Smooth muscle cell (in vitro differentiated cells): ENCODE measurements around the gene ABCB9. TPM values are rescaled to one million over a fixed set of nuclear protein-coding genes. Genes with fewer than 3 reads are reported as not detected.

ENCODE experiments used
- DNase-seq: peaks from one replicate; lab custom pipeline; 2025; ENCODE audit not compliant: unreplicated experiment; lab: John Stamatoyannopoulos, UW
- H2AFZ ChIP-seq: fragments of 200-600 bp; sonication (generic); 2 replicates; pipeline ENCODE4 v1.6.0; 2016; ENCODE audit warnings: antibody characterized with exemption, low read depth, mild to moderate bottlenecking
- H3F3A ChIP-seq: fragments of 200-600 bp; sonication (generic); 2 replicates; pipeline ENCODE4 v1.6.0; 2017; ENCODE audit warnings: antibody characterized with exemption, low read depth
- H3K27ac ChIP-seq: fragments of 200-600 bp; sonication (generic); 2 replicates; pipeline ENCODE4 v1.5.1; 2016; ENCODE audit warnings: low read depth, mild to moderate bottlenecking
- H3K27me3 ChIP-seq: fragments of 200-600 bp; sonication (generic); 2 replicates; pipeline ENCODE4 v1.6.1; 2016; ENCODE audit warnings: low read depth, mild to moderate bottlenecking
- H3K36me3 ChIP-seq: fragments of 200-600 bp; sonication (generic); 2 replicates; pipeline ENCODE4 v1.5.1; 2016; ENCODE audit warnings: low read depth
- H3K4me1 ChIP-seq: fragments of 200-600 bp; sonication (generic); 2 replicates; pipeline ENCODE4 v1.5.1; 2016; ENCODE audit warnings: low read depth
- H3K4me2 ChIP-seq: fragments of 200-600 bp; sonication (generic); 2 replicates; pipeline ENCODE4 v1.6.0; 2016; ENCODE audit warnings: mild to moderate bottlenecking
- H3K4me3 ChIP-seq: fragments of 200-600 bp; sonication (generic); 2 replicates; pipeline ENCODE4 v1.5.1; 2016; ENCODE audit warnings: mild to moderate bottlenecking
- H3K79me2 ChIP-seq: fragments of 200-600 bp; sonication (generic); 2 replicates; pipeline ENCODE4 v1.6.0; 2016; ENCODE audit warnings: low read depth, mild to moderate bottlenecking
- H3K9ac ChIP-seq: fragments of 200-600 bp; sonication (generic); 2 replicates; pipeline ENCODE4 v1.6.0; 2016; ENCODE audit warnings: low read depth
- H3K9me3 ChIP-seq: fragments of 200-600 bp; sonication (generic); replicated peaks from 2 replicates; pipeline ENCODE4 v1.5.1; 2016; ENCODE audit warnings: low read depth
- H4K20me1 ChIP-seq: fragments of 200-600 bp; sonication (generic); 2 replicates; pipeline ENCODE4 v1.6.0; 2016; ENCODE audit warnings: low read depth
- CTCF ChIP-seq: fragments of 200-600 bp; sonication (generic); IDR thresholded peaks from 2 replicates; pipeline ENCODE4 v1.5.1; 2017; ENCODE audit warnings: borderline replicate concordance, mild to moderate bottlenecking, antibody characterized with exemption; ENCODE audit not compliant: insufficient read depth, poor library complexity, severe bottlenecking
- whole genome bisulfite sequencing: methylation state at CpG from one replicate; pipeline ENCODE4 v1.1.7; 2016; ENCODE audit warnings: low lambda C conversion rate; 5-methylcytosine and 5-hydroxymethylcytosine counted together
- polyA plus RNA-seq: library from polyadenylated mRNA; unstranded; fragments of >200 nt; fragmentation: Nextera tagmentation; extraction: Ambion mirVana; gene quantifications from 2 replicates; pipeline ENCODE4 v1.2.1, GENCODE V29; 2016
- total RNA-seq: library from RNA; depleted of rRNA; stranded (reverse); fragments of >200 nt; gene quantifications from 2 replicates; pipeline ENCODE4 v1.2.3, GENCODE V29; 2014

The ABCB9 gene
- total and polyA plus RNA-seq, 2 experiments from 2014 or later = 8.0 to 8.2 TPM

DNA sequence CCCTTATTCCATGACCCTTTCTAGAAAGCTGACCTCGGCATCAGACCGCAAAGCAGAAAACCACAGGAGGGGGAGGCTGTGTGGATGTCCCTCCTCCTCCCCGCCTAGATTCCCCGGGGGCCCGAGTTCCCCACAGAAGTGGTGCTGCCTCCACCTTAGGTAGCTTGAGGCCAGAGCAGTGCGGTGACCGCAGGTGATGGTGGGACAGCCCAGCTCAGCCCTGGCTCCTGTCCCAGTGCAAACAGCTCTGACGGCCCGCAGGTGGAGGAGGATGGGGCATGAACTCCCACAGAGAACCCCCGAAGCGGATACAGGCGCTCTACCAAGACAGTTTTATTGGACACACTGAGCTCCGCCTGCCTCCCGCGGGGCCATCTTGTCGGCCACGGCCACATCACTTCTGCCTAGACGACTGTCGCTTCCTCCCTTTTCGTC, 33.7 kb upstream of the ABCB9 start:
- no peaks in the 10 kb centered on the region for H3K36me3 ChIP-seq
- H3K9me3 ChIP-seq = no peaks in the 10 kb centered on the region
- no peaks in the 10 kb centered on the region for H3K27me3 ChIP-seq
- no peak overlapping the region for H3K4me2 ChIP-seq
- no peak overlapping the region for H3K27ac ChIP-seq
- H3K4me3 ChIP-seq = no peak overlapping the region
- no peak for DNase-seq
- 94% methylated on average over 20 of the region's 20 CpGs for WGBS
- no peaks in the 10 kb centered on the region for H3K79me2 ChIP-seq
- H3K9ac ChIP-seq = no peak overlapping the region
- no peak overlapping the region for H2AFZ ChIP-seq
- no peaks in the 10 kb centered on the region for H3F3A ChIP-seq
- H3K4me1 ChIP-seq = no peaks in the 10 kb centered on the region
- H4K20me1 ChIP-seq = no peaks in the 10 kb centered on the region
- no peak for TF ChIP-seq CTCF

DNA sequence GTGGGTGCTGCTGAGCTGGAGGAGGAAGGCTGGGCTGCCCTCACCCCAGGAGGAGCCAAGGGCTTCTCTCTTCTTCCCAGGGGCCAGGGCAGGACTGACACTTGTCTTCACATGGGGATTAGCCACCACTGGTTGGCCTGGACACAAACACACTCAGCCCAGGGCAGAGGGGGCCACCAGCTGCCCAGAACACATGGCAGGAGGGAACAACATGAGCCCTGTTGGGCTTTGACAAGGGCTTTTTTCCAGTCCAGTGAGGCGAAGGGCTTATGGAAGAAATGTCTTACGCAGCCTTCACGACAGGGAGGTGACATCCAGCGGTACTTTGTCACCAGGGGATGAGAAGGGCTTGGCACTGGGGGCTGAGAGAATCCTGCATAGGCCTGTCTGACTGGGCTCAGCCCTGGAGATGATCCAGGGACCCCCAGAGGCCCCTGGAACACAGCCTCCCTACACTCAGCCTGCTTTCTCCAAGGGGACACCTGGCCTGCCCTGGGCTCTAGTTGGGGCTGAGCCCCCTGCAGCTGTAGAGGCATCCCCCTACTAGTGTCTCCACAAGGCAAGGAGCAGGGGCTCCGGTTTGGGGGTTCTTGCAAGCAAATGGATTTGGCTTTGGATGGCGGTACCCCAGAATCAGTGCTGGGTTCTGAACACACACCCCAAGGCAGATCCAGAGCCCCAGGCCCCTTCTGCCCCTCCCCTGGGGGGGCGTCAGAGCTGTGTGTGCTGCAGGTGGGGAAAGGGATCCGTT, 33.1 kb upstream of the ABCB9 start:
- H3K4me3 ChIP-seq = no peak overlapping the region
- H3K36me3 ChIP-seq = no peaks in the 10 kb centered on the region
- WGBS = 94% methylated on average over 8 of the region's 8 CpGs
- no peak for TF ChIP-seq CTCF
- H3K4me2 ChIP-seq = no peak overlapping the region
- H3K27ac ChIP-seq = no peak overlapping the region
- DNase-seq = no peak
- H4K20me1 ChIP-seq = no peaks in the 10 kb centered on the region
- H2AFZ ChIP-seq = no peak overlapping the region
- H3K79me2 ChIP-seq = no peaks in the 10 kb centered on the region
- no peaks in the 10 kb centered on the region for H3K4me1 ChIP-seq
- no peak overlapping the region for H3K9ac ChIP-seq
- no peaks in the 10 kb centered on the region for H3F3A ChIP-seq
- no peaks in the 10 kb centered on the region for H3K9me3 ChIP-seq
- no peaks in the 10 kb centered on the region for H3K27me3 ChIP-seq

DNA sequence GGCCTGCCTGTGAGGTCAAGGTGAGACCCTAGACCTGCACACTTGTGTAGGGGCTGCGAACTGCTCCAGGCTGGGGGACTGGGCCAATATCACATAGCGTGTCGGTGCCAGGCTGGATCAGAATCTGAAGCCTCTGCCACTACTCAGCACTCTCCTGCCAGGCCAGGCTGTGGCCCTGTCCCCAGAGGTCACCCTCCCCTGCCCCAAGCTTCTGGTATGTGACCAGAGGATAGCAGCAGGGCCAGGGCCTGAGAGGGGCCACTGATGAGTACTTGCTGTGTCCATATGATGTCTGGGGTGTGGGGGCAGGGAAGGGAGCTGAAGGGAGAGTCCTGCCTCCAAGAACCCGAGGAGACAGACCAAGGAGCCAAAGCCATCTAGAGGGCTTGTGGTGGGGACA, 32.1 kb upstream of the ABCB9 start:
- Histone ChIP-seq H3K4me2 (no peak overlapping the region), H3K9me3 (no peaks in the 10 kb centered on the region), H2AFZ (no peak overlapping the region), H3K27ac (no peak overlapping the region), H3K36me3 (no peaks in the 10 kb centered on the region), H3K27me3 (no peaks in the 10 kb centered on the region), H3K79me2 (no peaks in the 10 kb centered on the region), H3K9ac (no peak overlapping the region), H4K20me1 (no peaks in the 10 kb centered on the region), H3F3A (no peaks in the 10 kb centered on the region), H3K4me1 (no peaks in the 10 kb centered on the region), H3K4me3 (no peak overlapping the region)
- no peak for TF ChIP-seq CTCF
- no peak for DNase-seq
- WGBS = 92% methylated on average over 4 of the region's 4 CpGs
